Suprapubic skin (tissue), 4 donors: ENCODE measurements around the gene HOXA6. TPM values are rescaled to one million over a fixed set of nuclear protein-coding genes. Genes with fewer than 3 reads are reported as not detected.

Experiments used
- DNase-seq, 2 donors: peaks; one replicate each; pipeline ENCODE4 v3.0.0-alpha.2; 2019; ENCODE audit warnings: low spot score in 2 of 2
- H3K27ac ChIP-seq: fragments of 200-600 bp; sonication (generic); one replicate; pipeline ENCODE4 v1.5.1; 2019
- H3K27me3 ChIP-seq: fragments of 200-600 bp; sonication (generic); one replicate; pipeline ENCODE4 v1.5.1; 2019
- H3K36me3 ChIP-seq: fragments of 200-600 bp; sonication (generic); one replicate; pipeline ENCODE4 v1.5.1; 2019
- H3K4me1 ChIP-seq: fragments of 200-600 bp; sonication (generic); one replicate; pipeline ENCODE4 v1.5.1; 2019
- H3K4me3 ChIP-seq: fragments of 200-600 bp; sonication (generic); one replicate; pipeline ENCODE4 v1.5.1; 2019; ENCODE audit warnings: mild to moderate bottlenecking
- H3K9me3 ChIP-seq: fragments of 200-600 bp; sonication (generic); one replicate; pipeline ENCODE4 v1.5.1; 2019
- EP300 ChIP-seq: sonication (generic); formaldehyde crosslinking; IDR thresholded peaks from one replicate; pipeline ENCODE4 v1.6.1; 2017; ENCODE audit warnings: antibody characterized with exemption
- POLR2A ChIP-seq, 2 donors: fragments of 450-650 bp; IDR thresholded peaks; one replicate each; pipeline ENCODE4 v1.6.1; 2017; ENCODE audit warnings: antibody characterized with exemption in 2 of 2, mild to moderate bottlenecking in 2 of 2, moderate library complexity in 2 of 2
- POLR2AphosphoS5 ChIP-seq, 3 donors: sonication (generic); formaldehyde crosslinking; IDR thresholded peaks; one replicate each; pipeline ENCODE4 v1.6.1; 2017; ENCODE audit warnings: antibody characterized with exemption in 3 of 3
- WGBS: methylation state at CpG from one replicate; pipeline ENCODE4 v1.1.5; 2018; 5-methylcytosine and 5-hydroxymethylcytosine counted together
- total RNA-seq, 4 donors: library from RNA; depleted of rRNA; stranded (reverse); fragments of >200 nt; gene quantifications; one replicate each; pipeline ENCODE4 v1.1.0, GENCODE V29; 2016
- TF ChIP-seq, protein P1 (sequence below), 2 donors: fragments of 200-600 bp in 1 of 2; fragments of 450-650 bp in 1 of 2; sonication (generic) in 1 of 2; IDR thresholded peaks; one replicate each; pipeline ENCODE4 v1.5.1; 2016 to 2019; ENCODE audit warnings: antibody characterized with exemption in 2 of 2, mild to moderate bottlenecking in 1 of 2, moderate library complexity in 1 of 2

Gene HOXA6
- total RNA-seq, 4 donors from 2014 or later: 4.0 to 9.3 (median 6.4) TPM

GRCh38 chr7:27163288-27164044 is 15.9 kb upstream of the HOXA6 start:
- DNase-seq: peak in 1 of 2 donors; percentile 61
- Histone ChIP-seq H3K27ac (peak overlapping the region; percentile 97), H3K27me3 (peaks cover 12% of the 10 kb centered on the region), H3K4me3 (peak overlapping the region; percentile 84), H3K9me3 (no peaks in the 10 kb centered on the region), H3K4me1 (peaks cover 71% of the 10 kb centered on the region), H3K36me3 (no peaks in the 10 kb centered on the region)
- WGBS: 25% methylated on average over 24 of the region's 24 CpGs
- TF ChIP-seq POLR2AphosphoS5 (IDR thresholded peaks at IDR 0.05) (no peak), POLR2A (IDR thresholded peaks at IDR 0.05) (no peak), EP300 (no peak)
- TF ChIP-seq, protein P1, sequence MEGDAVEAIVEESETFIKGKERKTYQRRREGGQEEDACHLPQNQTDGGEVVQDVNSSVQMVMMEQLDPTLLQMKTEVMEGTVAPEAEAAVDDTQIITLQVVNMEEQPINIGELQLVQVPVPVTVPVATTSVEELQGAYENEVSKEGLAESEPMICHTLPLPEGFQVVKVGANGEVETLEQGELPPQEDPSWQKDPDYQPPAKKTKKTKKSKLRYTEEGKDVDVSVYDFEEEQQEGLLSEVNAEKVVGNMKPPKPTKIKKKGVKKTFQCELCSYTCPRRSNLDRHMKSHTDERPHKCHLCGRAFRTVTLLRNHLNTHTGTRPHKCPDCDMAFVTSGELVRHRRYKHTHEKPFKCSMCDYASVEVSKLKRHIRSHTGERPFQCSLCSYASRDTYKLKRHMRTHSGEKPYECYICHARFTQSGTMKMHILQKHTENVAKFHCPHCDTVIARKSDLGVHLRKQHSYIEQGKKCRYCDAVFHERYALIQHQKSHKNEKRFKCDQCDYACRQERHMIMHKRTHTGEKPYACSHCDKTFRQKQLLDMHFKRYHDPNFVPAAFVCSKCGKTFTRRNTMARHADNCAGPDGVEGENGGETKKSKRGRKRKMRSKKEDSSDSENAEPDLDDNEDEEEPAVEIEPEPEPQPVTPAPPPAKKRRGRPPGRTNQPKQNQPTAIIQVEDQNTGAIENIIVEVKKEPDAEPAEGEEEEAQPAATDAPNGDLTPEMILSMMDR (IDR thresholded peaks at IDR 0.05): no peak

- Histone ChIP-seq H3K4me1 (peaks cover 71% of the 10 kb centered on the region), H3K27me3 (peaks cover 12% of the 10 kb centered on the region), H3K27ac (peak overlapping the region; percentile 97), H3K9me3 (no peaks in the 10 kb centered on the region), H3K36me3 (no peaks in the 10 kb centered on the region), H3K4me3 (peak overlapping the region; percentile 84)
- TF ChIP-seq POLR2AphosphoS5 (IDR thresholded peaks at IDR 0.05) (no peak), POLR2A (IDR thresholded peaks at IDR 0.05) (no peak), EP300 (no peak)
- TF ChIP-seq, protein P1 (IDR thresholded peaks at IDR 0.05): no peak
- DNase-seq: no peak
- WGBS: 40% methylated on average over 7 of the region's 7 CpGs
Measured at GRCh38 chr7:27162561-27163287, 15.2 kb upstream of the HOXA6 start.

DNA sequence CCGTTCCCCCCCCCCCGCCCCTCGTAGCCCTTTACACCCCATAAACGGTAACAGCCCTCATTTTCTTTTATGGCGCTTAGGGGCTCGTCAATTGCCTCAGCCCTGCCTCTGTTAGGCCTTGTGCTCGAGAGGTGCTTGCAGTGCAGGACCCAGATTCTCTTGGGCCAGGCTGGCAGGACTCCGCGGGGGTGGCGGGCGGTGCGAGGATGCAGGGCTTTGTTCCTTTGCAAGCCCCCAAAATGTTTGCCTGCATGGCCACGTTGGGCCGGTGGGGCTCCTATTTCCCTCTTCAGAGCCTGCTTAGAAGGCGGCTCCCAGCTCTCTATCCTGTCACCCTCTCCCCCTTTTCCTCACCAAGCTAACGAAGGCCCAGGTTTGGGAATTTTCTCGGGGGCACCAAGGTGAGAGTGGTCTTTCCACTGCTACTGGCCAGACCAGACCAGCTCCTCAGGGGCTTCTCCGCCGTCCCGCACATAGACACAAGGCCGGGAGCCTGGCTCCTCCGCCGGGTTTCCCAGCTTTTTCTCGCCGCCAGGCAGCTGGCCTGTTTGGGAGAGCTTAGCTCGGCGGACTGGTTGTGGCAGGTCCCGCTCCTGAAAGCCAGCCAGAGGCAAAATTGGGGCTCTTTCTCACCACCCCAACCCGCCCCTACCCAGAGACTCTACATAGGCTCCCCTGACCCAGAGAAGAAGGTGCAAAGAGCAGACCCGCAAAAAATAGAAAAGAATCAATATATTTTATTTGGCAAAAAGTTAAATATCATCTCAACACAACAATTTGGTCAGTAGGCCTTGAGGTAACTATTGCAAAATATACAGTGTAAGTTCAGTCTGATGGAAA is 14.4 kb upstream of the HOXA6 start:
- Histone ChIP-seq H3K9me3 (no peaks in the 10 kb centered on the region), H3K27me3 (peaks cover 6% of the 10 kb centered on the region), H3K4me1 (peaks cover 71% of the 10 kb centered on the region), H3K36me3 (no peaks in the 10 kb centered on the region), H3K4me3 (peak overlapping the region; percentile 84), H3K27ac (peak overlapping the region; percentile 97)
- DNase-seq: peak in 1 of 2 donors; percentile 68
- 30% methylated on average over 25 of the region's 30 CpGs for WGBS
- TF ChIP-seq POLR2AphosphoS5 (IDR thresholded peaks at IDR 0.05): no peak
- no peak for TF ChIP-seq POLR2A (IDR thresholded peaks at IDR 0.05)
- TF ChIP-seq, protein P1 (IDR thresholded peaks at IDR 0.05): no peak
- no peak for TF ChIP-seq EP300

GRCh38 chr7:27161214-27161720 is 13.7 kb upstream of the HOXA6 start:
- WGBS: 5% methylated on average over 24 of the region's 27 CpGs
- DNase-seq: peak in 1 of 2 donors; percentile 73
- H3K4me1 ChIP-seq: peaks cover 71% of the 10 kb centered on the region
- peak overlapping the region; percentile 97 for H3K27ac ChIP-seq
- peak overlapping the region; percentile 84 for H3K4me3 ChIP-seq
- TF ChIP-seq, protein P1 (IDR thresholded peaks at IDR 0.05): no peak
- TF ChIP-seq POLR2AphosphoS5 (IDR thresholded peaks at IDR 0.05) (no peak), POLR2A (IDR thresholded peaks at IDR 0.05) (no peak), EP300 (no peak)
- H3K27me3 ChIP-seq: peaks cover 3% of the 10 kb centered on the region
- H3K36me3 ChIP-seq: no peaks in the 10 kb centered on the region
- H3K9me3 ChIP-seq: no peaks in the 10 kb centered on the region
